ENCODE results near the gene E2F8.

Gene E2F8

GRCh38 chr11:19187114-19187832 lies 53.5 kb downstream of the E2F8 start:
- no peak for DNase-seq (ENCODE audit: low read depth)

- no peak for DNase-seq (ENCODE audit: low read depth)
Measured at GRCh38 chr11:19185516-19186052, 55.2 kb downstream of the E2F8 start.

- no peak for DNase-seq (ENCODE audit: low read depth)
Measured at GRCh38 chr11:19185036-19185435, 55.7 kb downstream of the E2F8 start.

- DNase-seq (ENCODE audit: low read depth): no peak
Measured at GRCh38 chr11:19183646-19184045, 57.1 kb downstream of the E2F8 start.

- DNase-seq (ENCODE audit: low read depth): no peak
Measured at GRCh38 chr11:19181531-19182261, 59.0 kb downstream of the E2F8 start.

- no peak for DNase-seq (ENCODE audit: low read depth)
Measured at GRCh38 chr11:19176629-19177186, 64.0 kb downstream of the E2F8 start.

All from stimulated activated CD8-positive, alpha-beta memory T cell treated with anti-CD3 and anti-CD28 coated beads, Interleukin-15, amount 100 ng/mL, for 24 hours (primary cell).